ENCODE measurements around the gene HK3.
A peak's percentile ranks its signal among the peaks of the same experiment; 100 is the strongest.
"Not testable (repeated sequence)": the region's sequence is repeated elsewhere in the genome, so short reads cannot be mapped to it uniquely, and the experiment has no call there.

The HK3 gene

DNA sequence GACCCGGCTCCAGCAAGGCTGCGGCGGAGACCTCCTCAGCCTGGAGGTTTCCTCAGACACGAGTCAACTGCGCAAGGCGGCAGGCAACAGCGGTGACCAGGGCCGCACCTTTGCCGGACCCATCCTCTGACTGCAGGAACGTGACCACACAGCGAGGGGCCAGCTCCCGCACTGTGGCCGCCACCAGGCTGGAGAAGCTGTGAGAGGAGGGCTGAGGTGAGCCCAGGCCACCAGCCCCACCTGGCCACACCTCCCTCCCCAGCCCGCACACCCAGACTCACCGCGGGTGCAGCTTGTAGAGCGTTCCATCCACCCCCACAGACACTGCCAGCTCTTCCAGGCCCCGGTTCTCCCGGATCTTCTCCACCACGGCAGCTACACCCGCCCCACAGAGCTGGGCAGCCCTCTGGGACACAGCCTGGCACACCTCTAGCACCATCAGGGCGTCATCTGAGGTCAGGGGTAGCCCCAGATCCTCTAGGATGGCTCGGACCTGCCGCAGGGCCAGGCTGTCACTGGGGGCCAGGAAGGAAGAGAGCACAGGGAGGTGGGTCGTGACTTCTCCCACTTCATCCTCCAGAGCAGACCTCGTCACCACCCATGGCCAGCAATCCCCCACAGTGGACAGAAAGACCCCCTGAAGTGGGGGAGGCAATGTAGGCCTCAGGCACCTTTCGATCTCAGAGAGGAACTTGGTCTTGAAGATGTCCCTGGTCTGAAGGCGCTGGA, 18.0 kb downstream of the HK3 start:
- DNase-seq = no peak

DNA sequence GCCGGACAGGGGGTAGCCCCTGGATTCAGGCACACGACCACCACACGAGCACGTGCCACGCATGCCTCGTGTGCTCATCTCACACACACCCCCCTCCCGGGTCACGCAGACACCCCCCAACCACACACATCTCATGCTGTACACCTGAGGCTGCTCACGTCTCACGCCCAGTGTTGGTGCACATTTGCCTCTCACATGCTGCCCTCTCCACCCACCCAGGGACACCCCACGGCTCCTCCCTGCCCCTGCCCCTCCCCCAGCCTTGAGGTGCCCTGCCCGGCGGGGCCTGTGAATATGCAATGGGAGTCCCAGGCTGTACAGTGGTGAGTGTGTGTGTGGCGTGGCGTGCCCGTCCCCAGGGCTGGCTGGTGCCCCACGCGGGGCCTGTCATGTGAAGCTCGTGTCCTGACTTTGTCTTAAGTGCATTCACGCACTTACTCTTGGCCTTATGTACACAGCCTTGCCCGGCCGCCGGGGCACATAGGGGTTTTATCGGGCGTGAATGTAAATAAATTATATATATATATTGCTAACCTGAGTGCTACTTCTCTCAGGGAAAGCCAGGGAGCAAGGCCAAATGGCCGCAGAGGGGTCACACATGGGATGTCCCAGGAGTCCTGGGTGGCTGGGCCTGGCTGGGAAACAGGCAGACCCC, 18.7 kb downstream of the HK3 start:
- no peak for DNase-seq

DNA sequence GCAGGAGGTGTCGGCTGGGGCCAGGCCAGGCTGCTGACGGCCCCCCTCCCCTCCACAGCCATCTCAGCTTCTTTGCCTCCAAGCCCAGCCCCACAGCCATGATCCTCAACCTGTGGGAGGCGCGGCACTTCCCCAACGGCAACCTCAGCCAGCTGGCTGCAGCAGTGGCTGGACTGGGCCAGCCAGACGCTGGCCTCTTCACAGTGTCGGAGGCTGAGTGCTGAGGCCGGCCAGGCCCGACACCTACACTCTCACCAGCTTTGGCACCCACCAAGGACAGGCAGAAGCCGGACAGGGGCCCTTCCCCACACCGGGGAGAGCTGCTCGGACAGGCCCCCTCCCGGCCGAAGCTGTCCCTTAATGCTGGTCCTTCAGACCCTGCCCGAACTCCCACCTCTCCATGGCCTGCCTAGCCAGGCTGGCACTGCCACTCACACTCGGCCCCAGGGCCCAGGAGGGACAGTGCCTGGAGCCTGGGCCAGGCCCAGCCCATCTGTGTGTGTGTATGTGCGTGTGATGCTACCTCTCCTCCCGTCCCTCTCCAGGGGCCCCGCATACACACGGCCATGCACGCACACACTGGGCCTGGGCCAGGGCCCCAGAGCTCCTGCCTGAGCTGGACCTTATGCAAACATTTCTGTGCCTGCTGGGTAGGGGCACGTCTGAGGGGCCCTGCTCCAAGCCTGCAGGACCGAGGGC, 19.3 kb downstream of the HK3 start:
- DNase-seq = no peak

DNA sequence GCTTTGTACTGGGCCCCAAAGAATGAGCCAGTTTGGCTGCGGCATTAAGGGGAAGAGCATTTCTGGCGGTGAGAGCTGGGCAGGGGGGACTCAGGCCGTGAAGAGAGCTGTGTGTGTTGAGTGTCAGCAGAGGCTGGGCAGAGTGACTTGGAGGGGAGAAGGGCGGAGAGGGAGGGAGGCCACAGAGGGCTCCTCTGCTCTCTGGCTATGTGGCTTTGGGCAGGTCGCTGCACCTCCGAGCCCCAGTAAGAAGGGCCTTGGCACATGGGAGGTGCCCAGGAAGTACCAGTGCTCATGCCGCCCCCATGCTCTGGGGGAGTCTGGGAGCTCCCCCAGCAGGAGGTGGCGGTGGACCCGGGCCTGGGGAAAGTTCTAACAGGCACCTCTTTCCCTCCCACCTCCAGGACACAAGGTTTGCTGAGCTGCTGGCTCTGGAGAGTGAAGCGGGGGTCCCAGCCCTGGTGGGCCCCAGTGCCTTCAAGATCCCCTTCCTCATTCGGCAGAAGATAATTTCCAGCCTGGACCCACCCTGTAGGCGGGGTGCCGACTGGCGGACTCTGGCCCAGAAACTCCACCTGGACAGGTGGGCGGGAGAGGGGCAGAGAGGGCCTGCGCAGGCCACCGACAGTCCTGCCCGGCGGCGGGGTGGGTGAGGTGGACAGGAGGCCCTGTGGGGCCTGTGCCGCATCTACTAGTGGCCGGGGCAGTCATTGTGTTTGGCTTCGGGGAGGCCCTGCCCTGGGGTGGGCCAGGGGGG, 20.1 kb downstream of the HK3 start:
- DNase-seq = no peak

DNA sequence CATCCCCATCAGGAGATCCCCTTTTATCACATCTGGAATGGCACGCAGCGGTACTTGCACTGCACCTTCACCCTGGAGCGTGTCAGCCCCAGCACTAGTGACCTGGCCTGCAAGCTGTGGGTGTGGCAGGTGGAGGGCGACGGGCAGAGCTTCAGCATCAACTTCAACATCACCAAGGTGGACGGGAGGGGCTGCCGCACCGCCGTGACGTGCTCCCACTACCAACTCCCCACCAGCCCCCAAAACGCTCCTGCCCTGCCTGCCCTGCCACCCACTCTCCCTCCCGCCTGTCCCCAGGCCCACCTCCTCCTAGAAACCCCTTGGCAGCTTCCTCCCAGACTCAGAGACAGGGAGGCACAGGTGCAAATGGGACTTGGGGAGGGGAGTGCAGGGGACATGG, 20.7 kb downstream of the HK3 start:
- no peak for DNase-seq

DNA sequence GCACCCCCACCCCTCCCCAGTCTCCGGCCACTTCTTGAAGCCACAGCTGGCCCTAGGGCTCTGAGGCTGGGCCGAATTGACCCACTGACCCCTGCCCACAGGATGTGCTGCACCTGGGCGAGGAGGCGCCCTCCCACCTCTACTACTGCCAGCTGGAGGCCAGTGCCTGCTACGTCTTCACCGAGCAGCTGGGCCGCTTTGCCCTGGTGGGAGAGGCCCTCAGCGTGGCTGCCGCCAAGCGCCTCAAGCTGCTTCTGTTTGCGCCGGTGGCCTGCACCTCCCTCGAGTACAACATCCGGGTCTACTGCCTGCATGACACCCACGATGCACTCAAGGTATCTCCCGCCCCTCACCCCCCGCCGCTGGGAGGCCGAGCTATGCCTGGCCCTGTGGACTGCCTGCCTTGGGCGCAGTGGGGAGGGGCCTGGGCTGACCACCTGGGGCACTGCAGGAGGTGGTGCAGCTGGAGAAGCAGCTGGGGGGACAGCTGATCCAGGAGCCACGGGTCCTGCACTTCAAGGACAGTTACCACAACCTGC, 21.3 kb downstream of the HK3 start:
- no peak for DNase-seq

DNA sequence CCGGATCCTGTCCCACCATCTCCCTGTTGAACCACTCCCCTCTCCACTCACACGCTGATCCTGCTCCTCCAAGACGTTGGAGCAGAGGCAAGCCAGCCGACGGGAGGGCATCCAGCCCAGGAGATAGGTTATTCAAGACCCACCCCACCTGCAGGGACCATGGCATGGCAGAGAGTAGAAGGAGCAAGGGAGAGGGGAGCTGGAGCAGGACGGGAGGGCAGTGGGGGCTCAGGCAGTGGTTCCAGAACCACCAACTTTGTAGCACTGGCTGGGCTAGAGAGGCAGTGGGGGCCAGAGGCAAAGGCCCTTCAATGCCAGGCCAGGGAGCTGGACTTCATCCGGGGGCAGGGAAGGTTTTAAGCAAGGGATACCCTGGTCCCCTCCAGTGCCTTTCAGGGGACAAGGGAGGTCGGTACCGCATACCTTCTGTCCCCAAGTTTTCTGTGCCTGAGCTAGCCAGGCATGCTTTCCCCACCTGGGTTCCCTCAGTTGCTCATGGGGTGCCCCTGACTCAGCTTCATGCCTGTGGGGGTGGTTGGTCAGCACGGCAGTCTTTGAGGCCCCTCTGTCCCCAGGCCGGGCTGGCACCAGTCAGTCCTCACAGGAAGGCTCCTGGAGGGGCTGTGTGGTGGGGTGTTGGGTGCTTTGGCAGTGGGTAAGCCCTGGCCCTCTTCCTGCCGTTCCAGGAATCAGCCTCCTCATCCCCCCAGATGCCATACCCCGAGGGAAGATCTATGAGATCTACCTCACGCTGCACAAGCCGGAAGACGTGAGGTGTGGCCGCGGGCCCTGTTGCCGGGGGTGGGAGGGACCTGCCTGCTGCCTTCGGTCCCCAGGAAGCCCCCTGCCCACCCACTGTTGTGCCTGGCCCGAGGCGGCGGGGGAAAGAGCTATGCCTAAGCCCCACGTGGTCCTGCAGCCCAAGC, 22.4 kb downstream of the HK3 start:
- no peak for DNase-seq

DNA sequence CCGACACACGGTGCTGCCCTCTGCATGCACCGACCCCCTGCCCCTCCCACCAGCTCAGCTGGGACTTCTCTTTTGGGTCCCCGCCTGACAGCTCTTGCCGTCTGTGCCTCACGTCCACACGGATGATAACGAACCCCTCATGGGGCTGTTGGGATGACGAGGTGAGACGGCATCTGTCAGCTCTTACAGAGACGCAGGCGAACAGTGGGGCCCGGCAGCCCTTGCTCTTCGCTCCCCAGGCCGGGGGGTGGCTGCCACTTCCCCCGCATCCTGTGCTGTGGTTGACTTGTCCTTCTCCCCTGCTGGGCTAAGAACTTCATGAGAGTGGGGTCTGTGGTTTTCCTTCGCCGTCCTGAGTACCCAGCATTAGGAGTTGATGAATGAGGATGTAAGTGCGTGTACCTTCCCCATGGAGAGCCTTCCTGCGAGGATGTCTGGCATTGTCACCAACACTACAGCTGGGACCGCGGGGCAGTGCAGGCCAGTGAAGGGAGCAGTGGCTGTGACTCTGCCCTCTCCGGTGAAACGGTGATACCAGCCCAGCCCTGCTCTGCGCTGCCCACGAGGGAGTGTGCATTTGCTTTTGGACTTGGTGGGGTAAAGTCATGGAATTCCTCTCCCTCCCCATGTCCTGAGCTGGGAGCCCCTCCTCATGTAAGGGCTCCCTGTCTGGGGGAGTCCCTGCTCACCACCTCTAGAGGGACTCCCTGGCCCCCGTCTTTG, 23.2 kb downstream of the HK3 start:
- no peak for DNase-seq

DNA sequence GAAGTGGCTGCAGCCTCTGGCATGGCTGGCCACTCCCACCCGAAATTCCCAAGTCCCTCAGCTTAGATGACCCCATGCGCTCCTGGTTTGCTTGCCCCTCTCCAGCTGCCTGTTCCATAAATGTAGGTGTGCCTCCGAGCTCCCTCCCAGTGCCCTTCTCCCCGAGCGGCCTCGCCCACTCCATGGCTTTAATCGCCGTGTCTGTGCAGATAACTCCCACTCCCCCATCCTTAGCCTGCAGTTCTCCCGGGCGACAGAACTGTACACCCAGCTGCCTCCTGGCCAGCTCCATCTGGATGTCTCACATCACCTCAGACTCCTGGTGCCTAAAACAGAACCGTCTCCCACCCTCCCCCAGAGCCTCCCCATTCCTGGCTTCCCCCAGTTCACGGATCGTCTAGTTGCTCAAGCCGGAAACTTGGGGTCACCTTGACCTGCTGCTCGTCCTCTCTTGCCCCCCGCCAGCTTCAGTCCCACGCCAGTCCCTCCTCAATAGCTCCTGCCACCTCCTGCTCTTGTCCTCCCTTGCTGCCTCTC, 24.1 kb downstream of the HK3 start:
- DNase-seq = no peak

DNA sequence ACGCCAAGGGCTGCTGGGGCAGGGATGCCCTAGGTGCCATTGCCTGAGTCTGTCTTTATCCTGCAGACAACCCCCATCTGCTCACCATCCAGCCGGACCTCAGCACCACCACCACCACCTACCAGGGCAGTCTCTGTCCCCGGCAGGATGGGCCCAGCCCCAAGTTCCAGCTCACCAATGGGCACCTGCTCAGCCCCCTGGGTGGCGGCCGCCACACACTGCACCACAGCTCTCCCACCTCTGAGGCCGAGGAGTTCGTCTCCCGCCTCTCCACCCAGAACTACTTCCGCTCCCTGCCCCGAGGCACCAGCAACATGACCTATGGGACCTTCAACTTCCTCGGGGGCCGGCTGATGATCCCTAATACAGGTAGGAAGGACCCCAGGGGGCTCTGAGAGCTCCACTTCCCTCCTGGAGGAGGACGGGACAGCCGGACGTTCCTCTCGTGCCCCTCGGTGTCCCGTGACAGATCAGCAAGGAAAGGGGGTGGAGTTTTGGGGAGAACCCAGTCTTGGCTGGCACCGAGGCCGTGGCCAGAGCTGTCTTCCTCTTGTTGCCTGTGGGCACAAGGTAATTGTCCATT, 24.9 kb downstream of the HK3 start:
- DNase-seq = no peak

DNA sequence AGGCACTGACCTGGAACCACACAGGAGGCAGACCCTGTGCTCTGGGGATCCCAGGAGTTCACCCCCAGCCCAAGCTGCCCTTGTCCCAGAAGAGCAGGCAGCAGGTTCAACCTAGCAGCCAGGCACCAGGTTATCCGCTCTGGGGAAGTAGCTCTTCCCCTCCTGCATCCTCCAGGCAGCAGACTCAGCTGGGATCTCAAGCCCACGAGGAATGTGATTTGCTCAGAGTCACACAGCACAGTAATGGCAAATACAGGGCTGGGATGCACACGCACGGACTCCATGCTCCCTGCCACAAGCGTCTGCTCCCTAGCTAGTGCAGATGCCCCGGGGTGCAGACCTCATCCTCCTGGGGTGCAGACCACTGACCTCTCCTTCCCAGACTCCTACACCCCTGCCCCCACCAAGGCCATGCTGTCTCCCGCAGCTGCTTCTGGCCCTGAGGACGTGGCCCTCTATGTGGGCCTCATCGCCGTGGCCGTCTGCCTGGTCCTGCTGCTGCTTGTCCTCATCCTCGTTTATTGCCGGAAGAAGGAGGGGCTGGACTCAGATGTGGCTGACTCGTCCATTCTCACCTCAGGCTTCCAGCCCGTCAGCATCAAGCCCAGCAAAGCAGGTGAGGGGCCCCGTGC, 25.5 kb downstream of the HK3 start:
- DNase-seq = no peak

DNA sequence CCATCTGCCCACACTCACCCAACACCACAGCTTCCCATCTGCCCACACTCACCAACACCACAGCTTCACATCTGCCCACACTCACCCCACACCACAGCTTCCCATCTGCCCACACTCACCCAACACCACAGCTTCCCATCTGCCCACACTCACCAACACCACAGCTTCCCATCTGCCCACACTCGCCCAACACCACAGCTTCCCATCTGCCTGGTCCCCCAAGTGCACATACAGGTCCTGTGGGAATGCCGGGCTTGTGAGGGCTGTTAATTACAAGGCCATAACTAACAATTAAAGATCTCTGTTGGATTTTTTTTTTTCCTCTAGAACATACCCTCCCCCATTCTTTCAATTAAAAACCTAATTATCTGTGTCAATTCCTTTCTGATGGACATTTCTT, 26.1 kb downstream of the HK3 start:
- DNase-seq = not testable (repeated sequence)

DNA sequence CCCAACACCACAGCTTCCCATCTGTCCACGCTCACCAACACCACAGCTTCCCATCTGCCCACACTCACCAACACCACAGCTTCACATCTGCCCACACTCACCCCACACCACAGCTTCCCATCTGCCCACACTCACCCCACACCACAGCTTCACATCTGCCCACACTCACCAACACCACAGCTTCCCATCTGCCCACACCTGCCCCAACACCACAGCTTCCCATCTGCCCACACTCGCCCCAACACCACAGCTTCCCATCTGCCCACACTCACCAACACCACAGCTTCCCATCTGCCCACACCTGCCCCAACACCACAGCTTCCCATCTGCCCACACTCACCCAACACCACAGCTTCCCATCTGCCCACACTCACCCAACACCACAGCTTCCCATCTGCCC, 26.6 kb downstream of the HK3 start:
- DNase-seq = not testable (repeated sequence)

DNA sequence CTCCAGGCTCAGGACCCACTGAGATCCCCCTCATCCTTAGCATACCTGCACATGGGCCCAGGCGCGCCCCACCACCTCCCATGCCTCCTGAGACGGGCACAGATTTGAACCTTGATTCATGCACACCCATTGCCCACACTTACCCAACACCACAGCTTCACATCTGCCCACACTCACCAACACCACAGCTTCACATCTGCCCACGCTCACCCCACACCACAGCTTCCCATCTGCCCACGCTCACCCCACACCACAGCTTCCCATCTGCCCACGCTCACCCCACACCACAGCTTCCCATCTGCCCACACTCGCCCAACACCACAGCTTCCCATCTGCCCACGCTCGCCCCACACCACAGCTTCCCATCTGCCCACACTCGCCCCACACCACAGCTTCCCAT, 28.5 kb downstream of the HK3 start:
- DNase-seq = not testable (repeated sequence)

DNA sequence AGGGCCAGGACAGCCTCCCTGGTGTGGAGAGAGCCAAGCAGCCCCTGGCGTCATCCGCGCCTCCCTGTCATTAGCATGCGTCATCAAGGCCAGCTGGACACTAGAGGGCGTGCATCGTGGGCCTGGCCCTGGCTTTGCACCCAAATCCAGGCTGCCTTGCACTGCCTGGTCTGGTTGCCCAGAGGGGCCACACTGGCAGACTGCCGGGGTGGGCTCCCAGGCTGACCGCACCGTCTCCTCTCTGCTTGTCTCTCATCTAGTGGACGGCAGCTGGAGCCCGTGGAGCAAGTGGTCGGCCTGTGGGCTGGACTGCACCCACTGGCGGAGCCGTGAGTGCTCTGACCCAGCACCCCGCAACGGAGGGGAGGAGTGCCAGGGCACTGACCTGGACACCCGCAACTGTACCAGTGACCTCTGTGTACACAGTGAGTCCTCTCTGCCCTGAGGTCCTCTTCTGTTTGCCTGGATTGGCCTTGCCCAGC, 29.0 kb downstream of the HK3 start:
- DNase-seq = peak; percentile 24

DNA sequence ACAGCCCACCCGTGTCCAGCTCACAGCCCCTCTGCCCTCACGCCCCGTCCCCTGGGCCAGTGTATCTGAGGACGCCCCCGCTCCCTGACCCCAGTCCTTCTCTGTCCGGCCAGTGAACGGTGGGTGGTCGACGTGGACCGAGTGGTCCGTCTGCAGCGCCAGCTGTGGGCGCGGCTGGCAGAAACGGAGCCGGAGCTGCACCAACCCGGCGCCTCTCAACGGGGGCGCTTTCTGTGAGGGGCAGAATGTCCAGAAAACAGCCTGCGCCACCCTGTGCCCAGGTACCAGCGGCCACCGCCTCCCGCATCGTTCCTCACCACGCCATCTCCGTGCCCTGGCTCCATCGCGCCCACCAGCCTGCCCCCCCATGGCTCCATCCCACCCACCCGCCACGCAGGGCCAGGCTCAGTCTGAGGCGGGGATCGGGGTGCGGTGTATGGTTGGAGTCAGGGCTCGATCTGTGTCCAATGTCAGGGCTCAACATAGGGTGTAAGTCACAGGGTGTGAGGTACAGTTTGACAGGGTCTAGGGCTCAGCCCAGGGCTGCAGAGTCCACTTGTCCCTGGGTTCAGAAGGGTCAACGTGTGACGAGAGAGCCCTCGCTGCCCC, 29.5 kb downstream of the HK3 start:
- DNase-seq = no peak

DNA sequence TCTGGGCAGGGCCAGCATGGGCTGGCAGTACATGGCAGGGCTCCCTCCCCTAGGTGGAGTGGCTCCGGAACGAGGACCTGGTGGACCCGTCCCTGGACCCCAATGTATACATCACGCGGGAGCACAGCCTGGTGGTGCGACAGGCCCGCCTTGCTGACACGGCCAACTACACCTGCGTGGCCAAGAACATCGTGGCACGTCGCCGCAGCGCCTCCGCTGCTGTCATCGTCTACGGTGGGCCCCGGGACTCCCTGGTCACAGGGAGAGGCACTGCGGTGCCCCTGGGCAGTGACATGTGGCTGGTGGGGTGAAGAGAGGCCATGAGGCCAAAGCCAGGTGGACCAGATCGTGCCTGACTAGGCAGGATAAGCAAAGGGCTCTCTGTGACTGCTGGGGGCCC, 30.4 kb downstream of the HK3 start:
- DNase-seq = no peak

DNA sequence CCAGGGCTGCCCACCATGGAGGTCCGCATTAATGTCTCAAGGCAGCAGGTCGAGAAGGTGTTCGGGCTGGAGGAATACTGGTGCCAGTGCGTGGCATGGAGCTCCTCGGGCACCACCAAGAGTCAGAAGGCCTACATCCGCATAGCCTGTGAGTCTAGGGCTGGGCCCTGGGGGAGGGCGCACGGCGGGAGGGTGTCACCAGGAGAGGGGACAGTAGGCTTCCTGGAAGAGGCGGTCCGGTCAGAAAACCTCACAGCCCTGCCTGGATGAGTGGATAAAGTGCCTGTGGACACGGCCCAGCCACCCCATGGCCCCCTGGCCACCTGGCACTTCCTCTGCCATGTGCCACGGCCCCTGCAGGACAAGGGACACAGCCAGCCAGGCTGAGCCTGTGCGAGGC, 31.0 kb downstream of the HK3 start:
- DNase-seq = no peak

DNA sequence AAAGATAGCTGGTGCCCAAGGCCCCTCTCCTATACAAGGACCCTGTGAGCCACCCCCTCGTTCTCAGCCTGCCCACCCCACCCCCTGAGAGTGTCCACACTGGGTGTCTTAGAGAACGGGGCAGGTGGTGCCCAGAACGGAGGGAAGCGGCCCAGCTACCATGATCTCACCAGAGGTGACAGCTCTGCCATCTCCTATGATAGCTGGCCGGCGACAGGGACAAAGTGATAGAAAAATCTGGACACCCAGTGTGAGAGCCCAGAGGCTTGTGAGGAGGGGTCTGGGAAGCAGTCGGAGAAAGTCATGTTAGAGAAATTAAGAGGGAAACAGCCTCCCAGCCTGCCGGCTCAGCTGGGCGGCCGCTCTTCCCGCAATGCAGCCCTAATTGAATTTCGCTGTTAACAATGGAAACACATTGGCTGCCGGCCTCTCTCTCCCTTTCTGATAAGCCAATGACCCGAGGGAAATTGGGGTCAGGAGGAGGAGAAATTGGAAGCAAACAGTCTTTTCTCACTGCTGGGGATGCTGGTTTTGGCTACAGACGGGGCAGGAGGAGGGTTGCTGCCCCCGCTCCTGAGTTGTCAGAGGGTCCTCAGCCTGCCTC, 32.3 kb downstream of the HK3 start:
- no peak for DNase-seq

Measured in fibroblast of upper back skin (primary cell).